HepG2 (cell line): ENCODE results near the gene TSPAN15. TPM values are rescaled to one million over a fixed set of nuclear protein-coding genes. Genes with fewer than 3 reads are reported as not detected.
A peak's percentile ranks its signal among the peaks of the same experiment; 100 is the strongest.

Source experiments
- AFF4 ChIP-seq: sonication (generic); formaldehyde crosslinking; IDR thresholded peaks from 2 replicates; pipeline ENCODE4 v1.4.0; 2020; ENCODE audit warnings: missing genetic modification reagents
- BCL6 ChIP-seq: IDR thresholded peaks from 2 replicates; pipeline ENCODE4 v1.6.1; 2016; ENCODE audit warnings: missing genetic modification reagents, missing compliant biosample characterization
- CBFB ChIP-seq: sonication (generic); formaldehyde crosslinking; IDR thresholded peaks from 2 replicates; pipeline ENCODE4 v1.4.0; 2020; ENCODE audit warnings: missing genetic modification reagents
- DZIP1 ChIP-seq: sonication (generic); formaldehyde crosslinking; IDR thresholded peaks from 2 replicates; pipeline ENCODE4 v1.5.0; 2020; ENCODE audit warnings: mild to moderate bottlenecking, missing genetic modification reagents
- HCFC1 ChIP-seq: fragments of 150-350 bp; IDR thresholded peaks from 2 replicates; pipeline ENCODE4 v1.6.1; 2014; ENCODE audit warnings: low read depth, low read length
- HES4 ChIP-seq: sonication (generic); formaldehyde crosslinking; IDR thresholded peaks from 2 replicates; pipeline ENCODE4 v1.9.0; 2021; ENCODE audit warnings: mild to moderate bottlenecking, missing genetic modification reagents, borderline replicate concordance
- KLF12 ChIP-seq: sonication (generic); formaldehyde crosslinking; IDR thresholded peaks from 2 replicates; pipeline ENCODE4 v1.4.0; 2020; ENCODE audit warnings: missing genetic modification reagents, borderline replicate concordance
- MED8 ChIP-seq: sonication (generic); formaldehyde crosslinking; IDR thresholded peaks from 2 replicates; pipeline ENCODE4 v1.8.1; 2023; ENCODE audit warnings: mild to moderate bottlenecking, missing genetic modification reagents; ENCODE audit not compliant: insufficient replicate concordance
- PAWR ChIP-seq: sonication (generic); formaldehyde crosslinking; IDR thresholded peaks from 2 replicates; pipeline ENCODE4 v1.4.0; 2020; ENCODE audit warnings: missing genetic modification reagents, mild to moderate bottlenecking, borderline replicate concordance
- PBX2 ChIP-seq: IDR thresholded peaks from 2 replicates; pipeline ENCODE4 v1.6.1; 2016; ENCODE audit warnings: control low read depth
- POGZ ChIP-seq: sonication (generic); formaldehyde crosslinking; IDR thresholded peaks from 2 replicates; pipeline ENCODE4 v1.4.0; 2020; ENCODE audit warnings: mild to moderate bottlenecking, missing genetic modification reagents
- POLR2G ChIP-seq: fragments of 200-400 bp; formaldehyde crosslinking; IDR thresholded peaks from 2 replicates; pipeline ENCODE4 v1.6.1; 2018; ENCODE audit warnings: mild to moderate bottlenecking, low read depth, low read length, moderate library complexity
- SMYD3 ChIP-seq: sonication (generic); formaldehyde crosslinking; IDR thresholded peaks from 2 replicates; pipeline ENCODE4 v1.8.1; 2023; ENCODE audit warnings: mild to moderate bottlenecking, missing genetic modification reagents
- THAP9 ChIP-seq: sonication (generic); formaldehyde crosslinking; IDR thresholded peaks from 2 replicates; pipeline ENCODE4; 2020; ENCODE audit warnings: missing genetic modification reagents, mild to moderate bottlenecking, borderline replicate concordance
- TOE1 ChIP-seq: sonication (generic); formaldehyde crosslinking; IDR thresholded peaks from 2 replicates; pipeline ENCODE4 v1.4.0; 2020; ENCODE audit warnings: mild to moderate bottlenecking, missing genetic modification reagents
- TRIM22 ChIP-seq: fragments of 450-650 bp; IDR thresholded peaks from 2 replicates; pipeline ENCODE4 v1.6.1; 2017
- ZNF138 ChIP-seq: sonication (generic); formaldehyde crosslinking; IDR thresholded peaks from 2 replicates; pipeline ENCODE4 v1.5.0; 2020; ENCODE audit warnings: mild to moderate bottlenecking, low read depth, missing genetic modification reagents
- polyA plus RNA-seq, 8 experiments: library from polyadenylated mRNA; depleted of rRNA in 3 of 8; stranded (reverse) in 7 of 8; unstranded in 1 of 8; fragments of >200 nt; fragmentation: Illumina TruSeq in 4 of 8; extraction: Trizol in 4 of 8; gene quantifications; 2 replicates each; pipeline versions ENCODE4 v1.2.1 to v1.2.3, GENCODE V29; 2011 to 2016; ENCODE audit warnings: low read depth in 4 of 8, missing spikeins in 1 of 8, mixed read lengths in 1 of 8; ENCODE audit not compliant: insufficient read depth in 1 of 8
- total RNA-seq, 5 experiments: library from RNA; depleted of rRNA; stranded (reverse); fragments of >200 nt; fragmentation: Illumina TruSeq; extraction: Trizol; gene quantifications; 2 replicates each; pipeline ENCODE4 v1.2.3, GENCODE V29; 2016; ENCODE audit warnings: low read depth in 1 of 5

The TSPAN15 gene
- total and polyA plus RNA-seq, 2 of the 13 experiments (the other 11 are each of a cell fraction or from before 2014, with no cell fraction given): 0.27 to 3.2 TPM

- TF ChIP-seq DZIP1 (CRISPR knock-in tag): no peak
- no peak for TF ChIP-seq PAWR (CRISPR knock-in tag)
- TF ChIP-seq HCFC1: no peak
- TF ChIP-seq BCL6 (CRISPR knock-in tag): peak; percentile 76; the same call in 1 of the 2 replicates
- no peak for TF ChIP-seq THAP9
- no peak for TF ChIP-seq HES4 (CRISPR knock-in tag)
- no peak for TF ChIP-seq ZNF138 (CRISPR knock-in tag)
- TF ChIP-seq TOE1: no peak
- TF ChIP-seq PBX2 (CRISPR knock-in tag): no peak
- no peak for TF ChIP-seq TRIM22
- no peak for TF ChIP-seq AFF4 (CRISPR knock-in tag)
- peak; percentile 26 for TF ChIP-seq MED8 (CRISPR knock-in tag)
- TF ChIP-seq POLR2G: no peak
- 0 out of 2 replicates have a peak, but pooled peaks have one; percentile 51 for TF ChIP-seq SMYD3 (CRISPR knock-in tag)
- no peak for TF ChIP-seq POGZ (CRISPR knock-in tag)
- TF ChIP-seq CBFB (CRISPR knock-in tag): peak; percentile 97
- no peak for TF ChIP-seq KLF12 (CRISPR knock-in tag)
These were observed 25.6 kb upstream of the TSPAN15 start (continued) for GRCh38 chr10:69425511-69426298.
